B cell (primary cell): ENCODE measurements around the gene NFU1. TPM values are rescaled to one million over a fixed set of nuclear protein-coding genes. Genes with fewer than 3 reads are reported as not detected.

ENCODE experiments used
- ATAC-seq: fragments of 200-7000 bp; cut with Tn5 transposase; one replicate; pipeline ENCODE4 v1.10.0; 2021; ENCODE audit warnings: low read depth, mild to moderate bottlenecking, moderate number of reproducible peaks, moderate library complexity
- CTCF ChIA-PET: fragments of 350-600 bp; sonication (Branson Sonifier 250); formaldehyde crosslinking; loops from one replicate; lab custom pipeline; 2021; ENCODE audit warnings: antibody characterized with exemption, inconsistent platforms; lab: Charles Lee
- POLR2A ChIA-PET: fragments of 350-600 bp; sonication (Branson Sonifier 250); formaldehyde crosslinking; loops from one replicate; lab custom pipeline; 2021; ENCODE audit warnings: antibody characterized with exemption; lab: Charles Lee
- DNase-seq: peaks from one replicate; pipeline ENCODE4 v3.0.0; 2013
- H2AFZ ChIP-seq: 2 replicates; pipeline ENCODE4 v1.6.1; 2012; ENCODE audit warnings: mild to moderate bottlenecking, low read depth, low read length; ENCODE audit not compliant: insufficient read depth, poor library complexity, severe bottlenecking
- H3K27ac ChIP-seq, 2 donors: 1 replicate in 1 of 2; 2 replicates in 1 of 2; pipeline ENCODE4 v1.5.1; 2012 to 2013; ENCODE audit warnings: low read length in 2 of 2, mild to moderate bottlenecking in 2 of 2, moderate library complexity in 1 of 2
- H3K27me3 ChIP-seq, 4 experiments: fragments of 200-600 bp in 1 of 4; sonication (generic) in 1 of 4; replicated peaks in 1 of 4; 1 replicate in 2 of 4; 2 replicates in 2 of 4; pipeline versions ENCODE4 v1.6.1 to v1.7.0; 2013 to 2016; ENCODE audit warnings: low read length in 3 of 4, mild to moderate bottlenecking in 2 of 4, mixed read lengths in 1 of 4, moderate library complexity in 1 of 4; ENCODE audit not compliant: insufficient read depth in 4 of 4, control insufficient read depth in 3 of 4; ENCODE audit errors: control extremely low read depth in 1 of 4
- H3K36me3 ChIP-seq, 2 experiments: replicated peaks in 1 of 2; 1 replicate in 1 of 2; 2 replicates in 1 of 2; pipeline versions ENCODE4 v1.6.1 to v1.7.1; 2013; ENCODE audit warnings: low read length in 1 of 2; ENCODE audit not compliant: insufficient read depth in 2 of 2, control insufficient read depth in 1 of 2; ENCODE audit errors: control extremely low read depth in 1 of 2, extremely low read depth in 1 of 2
- H3K4me1 ChIP-seq, 2 donors: fragments of 200-600 bp in 1 of 2; sonication (generic) in 1 of 2; 1 replicate in 1 of 2; 2 replicates in 1 of 2; pipeline versions ENCODE4 v1.5.1 to v1.6.1; 2013 to 2017; ENCODE audit warnings: low read length in 2 of 2; ENCODE audit not compliant: control insufficient read depth in 2 of 2, insufficient read depth in 2 of 2
- H3K4me2 ChIP-seq: replicated peaks from 2 replicates; pipeline ENCODE3; 2012; ENCODE audit warnings: mild to moderate bottlenecking, low read depth, low read length; ENCODE audit not compliant: poor library complexity, severe bottlenecking
- H3K4me3 ChIP-seq, 5 experiments: fragments of 200-600 bp in 1 of 5; sonication (generic) in 1 of 5; 1 replicate in 3 of 5; 2 replicates in 2 of 5; pipeline versions ENCODE4 v1.5.1 to v1.7.0; 2011 to 2016; ENCODE audit warnings: low read length in 4 of 5, mild to moderate bottlenecking in 4 of 5, low read depth in 2 of 5, control low read depth in 1 of 5, moderate library complexity in 1 of 5; ENCODE audit not compliant: insufficient read depth in 1 of 5; ENCODE audit errors: control extremely low read depth in 1 of 5, extremely low read depth in 1 of 5
- H3K79me2 ChIP-seq: fragments of 200-600 bp; sonication (generic); one replicate; pipeline ENCODE4 v1.6.0; 2016; ENCODE audit warnings: low read length; ENCODE audit not compliant: control insufficient read depth, insufficient read depth
- H3K9ac ChIP-seq: fragments of 200-600 bp; sonication (generic); 2 replicates; pipeline ENCODE4 v1.6.1; 2017; ENCODE audit warnings: mild to moderate bottlenecking, low read length, moderate library complexity
- H3K9me3 ChIP-seq, 3 donors: one replicate each; pipeline versions ENCODE4 v1.6.1 to v1.7.1; 2013; ENCODE audit warnings: low read length in 2 of 3; ENCODE audit not compliant: control insufficient read depth in 2 of 3, insufficient read depth in 1 of 3; ENCODE audit errors: control extremely low read depth in 1 of 3
- H4K20me1 ChIP-seq: 2 replicates; pipeline ENCODE4 v1.6.0; 2012; ENCODE audit warnings: mild to moderate bottlenecking, low read length; ENCODE audit not compliant: insufficient read depth, control insufficient read depth, poor library complexity, severe bottlenecking
- H3K27ac Mint-ChIP-seq: one replicate; pipeline ENCODE4 v1.8.0; 2021; ENCODE audit warnings: mixed read lengths
- H3K27me3 Mint-ChIP-seq: one replicate; pipeline ENCODE4 v1.8.0; 2021; ENCODE audit warnings: mixed read lengths
- H3K4me1 Mint-ChIP-seq: one replicate; pipeline ENCODE4 v1.8.0; 2021; ENCODE audit warnings: mixed read lengths
- H3K4me3 Mint-ChIP-seq: one replicate; pipeline ENCODE4 v1.8.0; 2021; ENCODE audit warnings: mixed read lengths
- H3K9me3 Mint-ChIP-seq: one replicate; pipeline ENCODE4 v1.8.0; 2022; ENCODE audit warnings: mixed read lengths; ENCODE audit not compliant: insufficient read depth
- CTCF ChIP-seq: fragments of 200-600 bp; IDR thresholded peaks from one replicate; pipeline ENCODE4 v1.8.0; 2022; ENCODE audit warnings: antibody characterized with exemption, mild to moderate bottlenecking
- EZH2 ChIP-seq: IDR thresholded peaks from 2 replicates; pipeline ENCODE4 v1.6.1; 2012; ENCODE audit warnings: borderline replicate concordance, low read depth, mild to moderate bottlenecking, moderate library complexity, low read length; ENCODE audit not compliant: insufficient read depth, poor library complexity, severe bottlenecking
- WGBS: methylation state at CpG from one replicate; pipeline ENCODE4 v1.1.5; 2013; ENCODE audit warnings: missing lambda C conversion rate; ENCODE audit not compliant: insufficient coverage; 5-methylcytosine and 5-hydroxymethylcytosine counted together
- intact Hi-C: fragments of 100-400 bp; cut with micrococcal nuclease; formaldehyde crosslinking; loops from one replicate; pipeline ENCODE4 v1.10.0; 2022
- polyA plus RNA-seq: library from polyadenylated mRNA; depleted of rRNA; stranded (reverse); fragments of >200 nt; gene quantifications from 2 replicates; pipeline ENCODE4 v1.2.3, GENCODE V29; 2012
- total RNA-seq, 2 donors: library from RNA; stranded (reverse); fragments of 120-200 nt in 1 of 2; gene quantifications; 1 replicate in 1 of 2; 2 replicates in 1 of 2; pipeline versions ENCODE4 v1.2.3 to v1.2.4, GENCODE V29; 2013 to 2022

Gene NFU1
- total and polyA plus RNA-seq, 2 donors (not counting 1 experiment from before 2014, with no cell fraction given): 19.2 to 40.6 TPM

GRCh38 chr2:69353360-69353759 lies 83.9 kb downstream of the NFU1 start:
- no peak for ATAC-seq
- CTCF ChIA-PET: no interaction called here
- Histone ChIP-seq H3K79me2 (no peaks in the 10 kb centered on the region), H2AFZ (no peak overlapping the region), H3K9ac (no peak overlapping the region), H3K27me3 (no peaks in the 10 kb centered on the region), H3K27ac (no peak overlapping the region), H3K4me2 (no peak overlapping the region), H3K9me3 (no peaks in the 10 kb centered on the region), H3K4me1 (no peaks in the 10 kb centered on the region), H3K36me3 (peaks cover 7 to 63% of the 10 kb centered on the region in 2 experiments), H4K20me1 (no peaks in the 10 kb centered on the region), H3K4me3 (no peak overlapping the region)
- TF ChIP-seq EZH2 (no peak), CTCF (no peak)
- no peak for DNase-seq
- POLR2A ChIA-PET: no interaction called here
- 100% methylated on average over 3 of the region's 5 CpGs for WGBS
- no peaks in the 10 kb centered on the region for H3K4me1 Mint-ChIP-seq
- intact Hi-C loops: no loop called here
- no peak overlapping the region for H3K4me3 Mint-ChIP-seq
- H3K27ac Mint-ChIP-seq: no peak overlapping the region
- no peaks in the 10 kb centered on the region for H3K27me3 Mint-ChIP-seq
- no peaks in the 10 kb centered on the region for H3K9me3 Mint-ChIP-seq

GRCh38 chr2:69348781-69349180 lies 88.5 kb downstream of the NFU1 start:
- H3K79me2 ChIP-seq: no peaks in the 10 kb centered on the region
- Mint-ChIP-seq H3K27ac (no peak overlapping the region), H3K4me1 (no peaks in the 10 kb centered on the region), H3K4me3 (no peak overlapping the region), H3K9me3 (no peaks in the 10 kb centered on the region), H3K27me3 (no peaks in the 10 kb centered on the region)
- 100% methylated on average over 1 of the region's 1 CpG for WGBS
- no peak overlapping the region for H3K9ac ChIP-seq
- no peaks in the 10 kb centered on the region for H3K4me1 ChIP-seq
- no peaks in the 10 kb centered on the region for H3K9me3 ChIP-seq
- peaks cover 7 to 62% of the 10 kb centered on the region in 2 experiments for H3K36me3 ChIP-seq
- POLR2A ChIA-PET: no interaction called here
- intact Hi-C loops: no loop called here
- H3K4me2 ChIP-seq: no peak overlapping the region
- CTCF ChIA-PET: no interaction called here
- H4K20me1 ChIP-seq: no peaks in the 10 kb centered on the region
- no peak for TF ChIP-seq CTCF
- no peak for TF ChIP-seq EZH2
- DNase-seq: no peak
- no peaks in the 10 kb centered on the region for H3K27me3 ChIP-seq
- ATAC-seq: no peak
- no peak overlapping the region for H3K27ac ChIP-seq
- no peak overlapping the region for H2AFZ ChIP-seq
- H3K4me3 ChIP-seq: no peak overlapping the region

Other genes with a start within 250 kb of the NFU1 start
- gene GFPT1, start 50.2 kb downstream of the NFU1 start, total RNA-seq: 15.0 and 18.1 TPM in 2 replicates
- 2.8 and 4.0 TPM in 2 replicates for gene GFPT1, start 50.2 kb downstream of the NFU1 start, polyA plus RNA-seq
- 7.2 and 8.4 TPM in 2 replicates for gene AAK1, start 206.3 kb upstream of the NFU1 start, total RNA-seq
- 2.4 and 2.9 TPM in 2 replicates for gene AAK1, start 206.3 kb upstream of the NFU1 start, polyA plus RNA-seq